HG03565 (cell line): ENCODE results near the gene ZNF441.
"Not testable (repeated sequence)": the region's sequence is repeated elsewhere in the genome, so short reads cannot be mapped to it uniquely, and the experiment has no call there.

Source experiments
- ATAC-seq: cut with Tn5 transposase; IDR thresholded peaks from one replicate; pipeline ENCODE4 v1.9.1; 2021; ENCODE audit warnings: mild to moderate bottlenecking, moderate library complexity; ENCODE audit not compliant: unreplicated experiment

Gene ZNF441

GRCh38 chr19:11766597-11767591 is at the start of gene ZNF441:
TSS of gene ZNF441 (plus strand) at chr19:11767000. CDS start at chr19:11767194, 194 bp downstream.
- peak; percentile 84 for ATAC-seq

GRCh38 chr19:11721681-11722080 is 45.1 kb upstream of the ZNF441 start:
- no peak for ATAC-seq

GRCh38 chr19:11722414-11722813 is 44.4 kb upstream of the ZNF441 start:
- ATAC-seq, result no peak

GRCh38 chr19:11729586-11729985 is 37.2 kb upstream of the ZNF441 start:
- ATAC-seq, result no peak

GRCh38 chr19:11735375-11735774 is 31.4 kb upstream of the ZNF441 start:
- no peak for ATAC-seq

GRCh38 chr19:11736696-11737095 is 30.1 kb upstream of the ZNF441 start:
- ATAC-seq, result no peak

- ATAC-seq, result peak; percentile 23
These were observed 28.6 kb upstream of the ZNF441 start for GRCh38 chr19:11737964-11738745.

GRCh38 chr19:11738746-11739620 is 27.8 kb upstream of the ZNF441 start, which contains the start of gene ZNF823:
TSS of gene ZNF823 (minus strand) at chr19:11738946. CDS start at chr19:11738819, 127 bp downstream.
- ATAC-seq, result peak; percentile 70

GRCh38 chr19:11745869-11746268 is 20.9 kb upstream of the ZNF441 start:
- no peak for ATAC-seq

GRCh38 chr19:11747277-11747676 is 19.5 kb upstream of the ZNF441 start:
- ATAC-seq, result no peak

GRCh38 chr19:11749751-11750150 is 17.0 kb upstream of the ZNF441 start:
- ATAC-seq, result no peak

GRCh38 chr19:11752244-11752736 is 14.5 kb upstream of the ZNF441 start:
- no peak for ATAC-seq

GRCh38 chr19:11754663-11755062 is 12.1 kb upstream of the ZNF441 start:
- no peak for ATAC-seq

- no peak for ATAC-seq
These were observed 9.8 kb upstream of the ZNF441 start for GRCh38 chr19:11756965-11757364.

- ATAC-seq, result no peak
These were observed 7.0 kb upstream of the ZNF441 start for GRCh38 chr19:11759805-11760204.

- no peak for ATAC-seq
These were observed 3.7 kb upstream of the ZNF441 start for GRCh38 chr19:11763117-11763516.

- ATAC-seq, result no peak
These were observed 3.2 kb upstream of the ZNF441 start for GRCh38 chr19:11763611-11764010.

GRCh38 chr19:11767633-11768133 is 883 bp downstream of the ZNF441 start:
- no peak for ATAC-seq

- no peak for ATAC-seq
These were observed 3.2 kb downstream of the ZNF441 start for GRCh38 chr19:11769995-11770394.

- not testable (repeated sequence) for ATAC-seq
These were observed 4.7 kb downstream of the ZNF441 start for GRCh38 chr19:11771520-11771919.
